Upper lobe of left lung (tissue), 4 donors: ENCODE data around the gene ZC2HC1B.

ENCODE experiments used
- CTCF ChIP-seq, 6 experiments: fragments of 450-650 bp in 4 of 6; fragments of 200-600 bp in 2 of 6; sonication (generic) in 2 of 6; IDR thresholded peaks; one replicate each; pipeline ENCODE4 v1.5.1; 2016 to 2019; ENCODE audit warnings: antibody characterized with exemption in 6 of 6
- EP300 ChIP-seq, 4 donors: sonication (generic); formaldehyde crosslinking; IDR thresholded peaks; one replicate each; pipeline ENCODE4 v1.5.1; 2017; ENCODE audit warnings: antibody characterized with exemption in 4 of 4, control low read depth in 2 of 4
- POLR2A ChIP-seq, 4 donors: fragments of 450-650 bp; IDR thresholded peaks; one replicate each; pipeline ENCODE4 v1.5.1; 2016 to 2017; ENCODE audit warnings: antibody characterized with exemption in 4 of 4, mild to moderate bottlenecking in 2 of 4
- POLR2AphosphoS5 ChIP-seq, 2 donors: sonication (generic); formaldehyde crosslinking; IDR thresholded peaks; one replicate each; pipeline ENCODE4 v1.5.1; 2017; ENCODE audit warnings: antibody characterized with exemption in 2 of 2

DNA sequence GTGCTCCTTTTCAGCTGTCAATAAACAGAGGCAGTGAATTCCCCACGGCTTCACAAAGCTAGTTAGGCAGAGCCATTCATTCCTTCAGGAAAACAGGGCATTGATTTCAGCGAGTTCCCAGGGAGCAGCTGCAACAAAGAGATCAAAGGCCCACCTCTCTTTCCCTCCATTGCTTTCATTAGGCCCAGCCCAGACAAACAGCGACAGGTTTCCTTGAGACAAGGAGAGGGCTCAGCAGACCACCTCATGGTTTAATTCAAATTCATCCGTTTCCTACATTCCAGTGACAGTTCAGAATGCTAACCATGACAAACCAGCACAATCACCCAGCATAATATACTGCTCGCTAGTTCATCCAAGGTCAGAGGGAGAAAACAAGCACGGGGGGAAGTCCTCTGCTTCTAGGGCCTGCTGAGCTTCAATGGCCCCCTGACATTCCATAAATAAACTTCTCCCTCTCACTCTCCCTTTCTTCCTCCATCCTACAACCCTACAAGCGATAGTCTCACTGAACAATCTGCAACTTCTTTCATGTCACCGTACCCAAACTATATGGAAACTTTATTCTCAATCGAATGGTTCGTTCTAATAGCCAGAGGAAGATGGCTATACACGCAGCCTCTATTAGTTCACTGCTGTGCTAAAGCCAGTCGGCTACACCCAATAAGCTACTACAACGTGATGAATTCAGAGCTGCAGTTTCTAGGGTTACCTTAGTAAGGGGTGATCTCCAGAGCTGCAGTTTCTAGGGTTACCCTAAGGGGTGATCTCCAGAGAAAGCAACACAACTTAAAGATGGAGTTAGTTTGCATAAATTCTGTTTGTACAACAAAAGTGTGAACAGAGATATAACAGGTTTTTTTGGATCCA, 109.1 kb downstream of the ZC2HC1B start:
- TF ChIP-seq CTCF (IDR thresholded peaks at IDR 0.05) = no peak
- no peak for TF ChIP-seq EP300 (IDR thresholded peaks at IDR 0.05)
- TF ChIP-seq POLR2AphosphoS5 (IDR thresholded peaks at IDR 0.05) = no peak
- no peak for TF ChIP-seq POLR2A (IDR thresholded peaks at IDR 0.05)
